Activated CD8-positive, alpha-beta memory T cell treated with anti-CD3 and anti-CD28 coated beads, Interleukin-2, amount 10 ng/mL, durations not matched to agents 7 days and 5 days (primary cell): ENCODE data around the gene YARS1. TPM values are rescaled to one million over a fixed set of nuclear protein-coding genes. Genes with fewer than 3 reads are reported as not detected.
A peak's percentile ranks its signal among the peaks of the same experiment; 100 is the strongest.

ENCODE experiments used
- ATAC-seq: fragments of 150-1000 bp; cut with Tn5 transposase; one replicate; pipeline ENCODE4 v1.10.0; 2021; ENCODE audit warnings: moderate library complexity
- CTCF ChIA-PET: fragments of 350-600 bp; sonication (Branson Sonifier 250); formaldehyde crosslinking; loops from one replicate; lab custom pipeline; 2021; ENCODE audit warnings: antibody characterized with exemption; lab: Charles Lee
- DNase-seq: peaks from one replicate; pipeline ENCODE4 v3.0.0-alpha.2; 2020
- H3K27ac Mint-ChIP-seq: one replicate; pipeline ENCODE4 v1.8.0; 2021; ENCODE audit warnings: mild to moderate bottlenecking, mixed read lengths
- H3K27me3 Mint-ChIP-seq: one replicate; pipeline ENCODE4 v1.8.0; 2021; ENCODE audit warnings: mixed read lengths
- H3K36me3 Mint-ChIP-seq: one replicate; pipeline ENCODE4 v1.8.0; 2021; ENCODE audit warnings: mild to moderate bottlenecking, mixed read lengths
- H3K4me1 Mint-ChIP-seq: one replicate; pipeline ENCODE4 v1.8.0; 2021; ENCODE audit warnings: mixed read lengths
- H3K4me3 Mint-ChIP-seq: one replicate; pipeline ENCODE4 v1.8.0; 2021; ENCODE audit warnings: mild to moderate bottlenecking, moderate library complexity, mixed read lengths
- H3K9me3 Mint-ChIP-seq: one replicate; pipeline ENCODE4 v1.8.0; 2022; ENCODE audit warnings: low read depth, mixed read lengths
- total RNA-seq, 2 experiments: library from RNA; stranded (reverse); gene quantifications; one replicate each; pipeline ENCODE4 v1.2.3, GENCODE V29; 2021

The YARS1 gene
- total RNA-seq, 2 experiments from 2014 or later: 192 to 238 TPM

DNA sequence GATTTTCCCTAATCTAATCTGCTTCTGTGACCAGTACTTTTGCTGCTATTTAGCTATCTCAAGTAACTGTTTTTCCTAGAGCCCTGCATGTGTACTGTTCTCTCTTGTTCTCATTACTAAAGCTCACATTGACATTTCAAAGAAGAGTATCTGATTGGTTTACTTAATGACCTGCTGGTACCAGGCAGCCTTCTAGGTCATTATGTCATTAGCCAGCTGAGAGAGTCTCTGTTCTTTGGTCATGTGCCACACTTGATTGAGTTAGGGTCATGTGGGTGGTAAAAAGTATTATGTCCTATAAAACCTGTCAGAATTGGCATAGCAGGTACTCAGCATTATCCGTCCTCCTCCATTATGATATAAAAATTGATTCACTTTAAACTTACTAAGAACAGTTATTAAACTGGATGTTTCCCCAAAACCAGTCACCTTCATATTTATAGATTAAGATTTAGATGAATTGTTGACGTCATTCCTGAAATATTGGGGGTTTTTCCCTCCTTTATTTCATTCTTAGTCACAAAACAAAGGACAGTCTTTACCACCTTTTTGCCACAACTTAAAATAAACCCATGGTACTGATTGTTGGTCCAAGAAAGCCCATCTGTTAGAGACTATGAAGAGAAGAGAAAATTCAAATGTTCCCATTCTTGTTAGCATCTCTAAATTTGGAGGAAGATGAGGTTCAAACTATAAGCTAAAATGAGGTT, 31.4 kb upstream of the YARS1 start:
- peaks cover 20% of the 10 kb centered on the region for H3K36me3 Mint-ChIP-seq
- CTCF ChIA-PET: interaction anchor here (2.5 kb wide), 1 partner anchor 136 kb away, joined by 10 read pairs; no protein-coding TSS in a partner anchor
- H3K27ac Mint-ChIP-seq: no peak overlapping the region
- no peak overlapping the region for H3K4me3 Mint-ChIP-seq
- H3K9me3 Mint-ChIP-seq: no peaks in the 10 kb centered on the region
- H3K27me3 Mint-ChIP-seq: no peaks in the 10 kb centered on the region
- no peak for DNase-seq
- peaks cover 5% of the 10 kb centered on the region for H3K4me1 Mint-ChIP-seq
- ATAC-seq: no peak

DNA sequence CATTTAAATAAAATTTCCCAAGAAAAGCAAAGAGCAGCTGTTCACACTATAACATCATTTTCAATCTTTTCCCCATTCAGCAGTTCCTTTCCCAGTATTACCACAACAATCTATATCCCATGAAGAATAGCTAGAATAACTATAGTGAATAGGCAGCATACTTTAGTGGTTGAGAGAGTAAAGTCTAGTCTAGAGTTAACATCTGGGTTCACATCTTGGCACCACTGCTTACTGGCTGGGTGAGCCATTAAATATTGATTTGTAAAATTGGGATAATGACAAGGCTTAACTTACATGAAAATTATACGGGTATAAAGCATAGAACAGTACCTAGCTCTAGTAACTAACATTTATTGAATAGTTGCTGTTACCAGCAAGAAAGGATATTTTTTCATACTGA, 14.7 kb upstream of the YARS1 start:
- H3K4me3 Mint-ChIP-seq: no peak overlapping the region
- H3K9me3 Mint-ChIP-seq: no peaks in the 10 kb centered on the region
- peaks cover 70% of the 10 kb centered on the region for H3K36me3 Mint-ChIP-seq
- H3K4me1 Mint-ChIP-seq: peaks cover 4% of the 10 kb centered on the region
- H3K27ac Mint-ChIP-seq: no peak overlapping the region
- no peak for ATAC-seq
- DNase-seq: no peak
- no peaks in the 10 kb centered on the region for H3K27me3 Mint-ChIP-seq
- CTCF ChIA-PET: interaction anchor here (2.2 kb wide), 1 partner anchor 41 kb away, joined by 5 read pairs; no protein-coding TSS in a partner anchor

DNA sequence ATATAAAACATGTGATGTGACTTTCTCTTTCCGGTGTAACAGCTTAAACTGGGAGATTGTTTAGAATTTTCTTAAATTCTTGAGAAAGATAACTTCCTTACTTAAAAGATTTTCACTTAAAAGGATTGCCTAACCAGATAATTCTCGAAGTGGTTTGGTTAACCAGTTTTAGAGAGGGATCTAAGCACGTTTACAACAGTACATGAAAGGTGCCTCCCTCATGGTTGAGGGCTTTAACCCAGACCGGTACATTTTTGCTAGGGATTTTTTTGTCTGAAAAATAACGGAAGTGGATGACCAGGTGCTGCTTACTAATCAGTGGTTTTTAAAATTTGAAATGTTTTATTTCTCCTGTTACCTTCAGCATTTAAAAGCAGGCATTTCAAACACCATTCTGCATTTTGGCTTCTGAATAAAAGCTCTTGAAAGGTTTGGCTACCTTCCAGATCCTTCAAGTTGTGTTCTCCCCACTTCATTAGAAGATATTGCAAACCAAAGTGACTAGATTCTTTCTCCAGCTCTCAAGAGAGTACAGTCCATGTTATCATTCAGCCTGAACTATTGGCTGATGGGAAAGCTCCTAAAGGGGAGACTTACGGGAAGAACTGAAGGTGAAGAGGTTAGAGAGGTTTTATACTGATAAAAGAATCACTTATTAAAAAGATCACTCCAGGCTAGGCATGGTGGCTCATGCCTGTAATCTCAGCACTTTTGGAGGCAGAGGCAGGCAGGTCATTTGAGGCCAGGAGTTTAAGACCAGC, 13.1 kb upstream of the YARS1 start:
- Mint-ChIP-seq H3K4me3 (no peak overlapping the region), H3K27ac (no peak overlapping the region), H3K4me1 (peaks cover 4% of the 10 kb centered on the region), H3K36me3 (peaks cover 73% of the 10 kb centered on the region), H3K27me3 (no peaks in the 10 kb centered on the region), H3K9me3 (no peaks in the 10 kb centered on the region)
- CTCF ChIA-PET: interaction anchor here (2.2 kb wide), 1 partner anchor 42 kb away, joined by 5 read pairs; no protein-coding TSS in a partner anchor
- DNase-seq (no peak), ATAC-seq (no peak)

DNA sequence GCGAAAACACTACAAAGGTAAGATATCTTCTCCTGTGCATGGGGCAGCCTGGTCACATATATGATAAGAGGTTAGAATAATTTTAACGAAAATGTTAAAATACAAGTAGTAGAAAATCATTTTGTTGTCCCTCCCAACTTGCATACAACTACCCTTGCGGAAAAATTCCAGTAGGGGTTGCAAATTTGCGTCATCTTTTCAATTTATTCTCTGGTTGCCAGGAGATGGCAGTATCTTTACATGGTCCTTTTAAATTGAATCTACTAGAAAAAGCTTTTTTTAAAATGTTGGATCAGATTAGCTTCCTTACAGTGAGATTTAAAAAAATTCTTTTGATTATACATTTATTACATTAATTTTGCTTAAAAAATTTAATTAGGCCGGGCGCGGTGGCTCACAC, 11.2 kb upstream of the YARS1 start:
- ATAC-seq (no peak), DNase-seq (no peak)
- CTCF ChIA-PET: interaction anchor here (0.7 to 1.5 kb wide), 5 partner anchors 12 to 136 kb away, joined by 3 to 6 read pairs (median 4); partner anchors contain the start of gene RNF19B
- H3K4me3 Mint-ChIP-seq: no peak overlapping the region
- H3K4me1 Mint-ChIP-seq: peaks cover 4% of the 10 kb centered on the region
- H3K36me3 Mint-ChIP-seq: peaks cover 69% of the 10 kb centered on the region
- H3K27me3 Mint-ChIP-seq: no peaks in the 10 kb centered on the region
- H3K9me3 Mint-ChIP-seq: no peaks in the 10 kb centered on the region
- no peak overlapping the region for H3K27ac Mint-ChIP-seq

DNA sequence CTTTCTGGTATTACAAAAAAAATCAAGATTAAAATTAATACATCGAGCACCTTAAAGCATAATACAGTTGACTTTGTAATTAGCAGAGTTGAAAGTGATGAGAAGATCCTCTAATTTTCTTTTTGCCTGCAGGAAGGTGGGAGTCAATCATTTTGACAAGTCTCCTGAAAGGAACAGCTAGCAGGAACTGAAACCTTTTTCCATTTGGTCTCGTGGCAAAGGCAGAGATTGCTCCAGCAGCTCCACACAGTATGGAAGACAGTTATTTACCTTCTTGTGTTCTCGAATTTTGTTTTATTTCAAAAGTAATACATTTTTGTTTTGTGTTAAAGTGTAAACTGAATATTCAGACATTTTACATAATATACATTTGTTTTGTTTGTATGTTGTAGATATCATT, 8.0 kb upstream of the YARS1 start:
- H3K36me3 Mint-ChIP-seq: peaks cover 53% of the 10 kb centered on the region
- ATAC-seq (no peak), DNase-seq (no peak)
- no peak overlapping the region for H3K4me3 Mint-ChIP-seq
- H3K27me3 Mint-ChIP-seq: no peaks in the 10 kb centered on the region
- CTCF ChIA-PET: interaction anchor here (2.0 kb wide), 1 partner anchor 52 kb away, joined by 6 read pairs; no protein-coding TSS in a partner anchor
- no peaks in the 10 kb centered on the region for H3K9me3 Mint-ChIP-seq
- H3K27ac Mint-ChIP-seq: no peak overlapping the region
- peaks cover 9% of the 10 kb centered on the region for H3K4me1 Mint-ChIP-seq

DNA sequence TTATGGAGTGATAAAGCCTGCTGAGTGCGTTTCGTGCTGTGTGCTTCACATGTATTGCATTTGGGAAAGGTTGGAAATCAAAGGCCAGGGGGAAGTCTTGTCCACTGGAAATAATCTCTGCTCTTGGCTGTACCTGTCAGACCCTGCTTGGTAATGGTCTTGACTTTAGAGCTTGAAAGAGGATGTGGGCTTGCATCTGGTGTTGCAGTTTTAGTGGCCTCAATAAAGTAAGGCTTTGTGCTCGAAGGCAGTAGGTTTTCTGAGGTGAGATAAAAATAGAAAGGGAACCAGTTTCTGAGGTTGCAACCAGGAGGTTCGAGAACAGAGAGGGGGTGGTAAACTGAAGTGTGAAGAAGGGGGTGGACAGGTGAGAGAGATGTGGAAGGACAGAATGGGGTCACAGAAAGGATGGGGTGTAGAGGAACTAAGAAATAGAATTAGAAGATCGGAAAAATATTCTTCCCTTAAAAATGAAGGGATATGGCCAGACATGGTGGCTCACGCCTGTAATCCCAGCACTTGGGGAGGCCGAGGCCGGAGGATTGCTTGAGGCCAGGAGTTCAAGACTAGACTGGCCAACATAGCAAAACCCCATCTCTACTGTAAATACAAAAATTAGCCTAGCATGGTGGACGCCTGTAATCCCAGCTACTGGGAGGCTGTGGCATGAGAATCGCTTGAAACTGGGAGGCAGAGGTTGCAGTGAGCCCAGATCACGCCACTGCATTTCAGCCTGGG, 1.8 kb upstream of the YARS1 start:
- Mint-ChIP-seq H3K27me3 (no peaks in the 10 kb centered on the region), H3K4me1 (peaks cover 37% of the 10 kb centered on the region), H3K36me3 (peaks cover 36% of the 10 kb centered on the region), H3K4me3 (peak overlapping the region; percentile 95), H3K27ac (peak overlapping the region; percentile 94), H3K9me3 (no peaks in the 10 kb centered on the region)
- no peak for ATAC-seq
- CTCF ChIA-PET: interaction anchor here (1.1 to 3.5 kb wide), 3 partner anchors 53 to 106 kb away, joined by 3 to 16 read pairs (median 7); no protein-coding TSS in a partner anchor
- DNase-seq: peak; percentile 75

DNA sequence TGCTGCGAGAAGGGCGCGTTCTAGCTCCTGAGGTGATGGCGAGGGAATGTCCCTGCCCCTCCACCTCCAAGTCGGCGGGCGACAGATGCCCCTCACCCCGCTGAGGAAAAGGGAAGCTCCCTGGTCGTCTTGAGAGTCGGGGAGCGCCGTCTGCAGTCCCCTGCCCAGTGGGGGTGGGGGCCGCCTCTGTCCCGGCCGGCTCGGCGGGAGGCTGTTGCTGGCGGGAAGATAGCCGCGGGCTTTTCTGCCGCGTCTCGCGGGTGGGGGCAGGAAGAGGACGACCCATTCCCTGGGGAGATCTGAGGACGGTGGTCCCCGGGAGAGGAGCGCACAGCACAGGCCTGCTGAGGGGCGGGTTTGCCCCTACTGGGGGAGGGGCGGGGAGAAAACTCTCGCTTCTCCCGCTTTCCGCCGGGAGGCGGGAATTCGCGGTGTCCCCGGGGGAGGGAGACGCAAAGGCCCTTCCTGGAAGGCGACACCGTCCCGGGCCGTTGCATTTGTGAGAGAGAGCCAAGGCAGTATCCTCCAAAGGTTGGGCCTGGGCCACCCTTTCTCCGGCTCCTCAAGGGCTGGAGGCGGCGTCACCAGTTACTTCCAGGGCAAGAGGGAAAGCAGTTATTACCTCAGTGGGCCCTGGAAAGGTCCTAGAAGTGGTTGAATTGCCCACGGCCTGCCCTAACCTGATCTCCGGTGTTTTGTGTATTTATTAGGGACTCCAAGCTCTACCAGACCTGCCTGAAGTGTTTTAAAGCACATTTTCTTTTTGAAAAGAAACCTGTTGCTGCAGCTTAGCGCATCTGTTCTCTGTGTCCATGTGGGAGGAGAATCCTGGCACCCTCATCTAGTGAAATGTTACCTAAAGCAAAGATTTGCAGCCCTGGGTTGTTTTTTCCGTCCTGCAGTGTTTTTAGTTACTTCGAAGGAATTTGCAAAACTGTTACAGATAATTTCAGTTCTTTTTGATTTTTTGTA, 943 bp upstream of the YARS1 start:
- Mint-ChIP-seq H3K4me1 (peaks cover 45% of the 10 kb centered on the region), H3K27ac (peak overlapping the region; percentile 94), H3K4me3 (peak overlapping the region; percentile 95), H3K27me3 (no peaks in the 10 kb centered on the region), H3K9me3 (no peaks in the 10 kb centered on the region), H3K36me3 (peaks cover 38% of the 10 kb centered on the region)
- CTCF ChIA-PET: interaction anchor here (1.4 to 3.5 kb wide), 3 partner anchors 45 to 106 kb away, joined by 4 to 16 read pairs (median 7); no protein-coding TSS in a partner anchor
- peak; percentile 68 for DNase-seq
- ATAC-seq: peak; percentile 9

DNA sequence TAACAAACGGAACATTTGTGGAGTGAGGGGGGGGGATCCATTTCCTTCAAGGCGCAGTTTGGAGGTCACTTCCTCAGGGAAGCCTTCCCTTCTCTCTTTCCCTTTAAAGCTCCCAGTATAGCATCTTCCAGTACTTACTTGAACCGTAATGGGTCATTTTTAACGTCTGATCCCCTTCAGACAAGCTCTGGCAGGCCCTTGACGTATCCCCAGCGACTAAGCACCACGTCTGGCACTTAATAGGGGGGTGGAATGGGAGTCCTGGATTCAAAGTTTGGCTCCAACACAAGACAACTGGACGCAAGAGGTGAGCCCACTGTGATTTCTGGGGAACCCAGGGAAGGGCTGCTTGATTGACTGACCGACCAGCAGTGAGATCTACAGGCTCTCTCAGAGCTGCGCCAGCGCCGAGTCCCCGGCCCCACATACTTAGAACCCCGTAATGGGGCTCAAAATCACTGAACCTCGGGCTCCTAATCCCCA, 441 bp downstream of the YARS1 start:
- no peak for DNase-seq
- peak overlapping the region; percentile 95 for H3K4me3 Mint-ChIP-seq
- CTCF ChIA-PET: interaction anchor here (0.7 to 3.5 kb wide), 3 partner anchors 12 to 55 kb away, joined by 3 to 16 read pairs (median 4); no protein-coding TSS in a partner anchor
- no peaks in the 10 kb centered on the region for H3K9me3 Mint-ChIP-seq
- H3K4me1 Mint-ChIP-seq: peaks cover 52% of the 10 kb centered on the region
- H3K36me3 Mint-ChIP-seq: peaks cover 45% of the 10 kb centered on the region
- peak overlapping the region; percentile 94 for H3K27ac Mint-ChIP-seq
- H3K27me3 Mint-ChIP-seq: no peaks in the 10 kb centered on the region
- peak; percentile 1 for ATAC-seq

DNA sequence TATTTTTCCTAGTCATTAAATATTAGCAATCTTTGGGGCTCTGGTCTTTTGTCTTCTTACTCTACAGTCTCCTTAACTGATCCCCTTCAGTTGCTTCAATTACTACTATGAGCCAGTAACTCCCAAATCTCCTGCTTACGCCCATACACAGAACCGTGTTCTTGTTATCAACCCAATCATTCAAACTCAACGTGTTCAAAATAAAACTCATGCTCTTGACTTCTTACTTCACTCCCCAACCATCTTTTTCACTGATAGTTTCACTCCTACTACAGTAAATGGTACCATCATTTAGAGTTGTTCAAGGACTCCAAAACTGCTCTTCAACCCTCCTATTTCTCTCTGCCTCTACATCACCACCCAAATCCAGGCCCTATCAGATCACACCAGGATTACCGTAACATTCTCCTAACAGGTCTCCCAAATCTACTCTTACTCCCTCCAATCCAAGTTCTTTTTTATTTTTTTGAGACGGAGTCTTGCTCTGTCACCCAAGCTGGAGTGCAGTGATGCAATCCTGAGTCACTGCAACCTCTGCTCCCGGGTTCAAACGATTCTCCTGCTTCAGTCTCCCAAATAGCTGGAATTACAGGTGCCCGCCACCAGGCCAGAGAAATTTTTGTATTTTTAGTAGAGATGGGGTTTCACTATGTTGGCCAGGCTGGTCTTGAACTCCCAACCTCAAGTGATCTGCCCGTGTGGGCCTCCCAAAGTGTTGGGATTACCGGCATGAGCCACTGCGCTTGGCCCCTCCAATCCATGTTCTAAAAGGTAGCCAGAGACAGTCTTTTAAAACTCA, 3.0 kb downstream of the YARS1 start:
- Mint-ChIP-seq H3K4me3 (peak overlapping the region; percentile 8), H3K27me3 (no peaks in the 10 kb centered on the region), H3K9me3 (no peaks in the 10 kb centered on the region), H3K27ac (peak overlapping the region; percentile 2), H3K4me1 (peaks cover 60% of the 10 kb centered on the region), H3K36me3 (peaks cover 62% of the 10 kb centered on the region)
- no peak for DNase-seq
- ATAC-seq: no peak
- CTCF ChIA-PET: no interaction called here

DNA sequence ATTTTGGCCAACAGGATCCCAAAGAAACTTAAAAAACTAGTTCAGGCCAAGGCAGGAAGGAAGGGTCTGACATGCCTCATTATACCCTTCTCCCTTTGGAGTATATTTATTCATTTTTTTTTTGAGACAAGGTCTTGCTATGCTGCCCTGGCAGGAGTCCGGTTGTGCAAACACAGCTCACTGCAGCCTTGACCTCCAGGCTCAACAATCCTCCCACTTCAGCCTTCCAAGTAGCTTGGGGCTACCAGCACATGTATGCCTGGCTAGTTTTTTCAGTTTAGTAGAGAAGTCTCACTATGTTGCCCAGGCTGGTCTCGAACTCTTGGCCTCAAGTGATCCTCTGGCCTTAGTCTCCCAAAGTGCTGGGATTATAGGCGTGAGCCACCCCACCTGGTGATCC, 5.2 kb downstream of the YARS1 start:
- Mint-ChIP-seq H3K27me3 (no peaks in the 10 kb centered on the region), H3K9me3 (no peaks in the 10 kb centered on the region), H3K4me1 (peaks cover 60% of the 10 kb centered on the region), H3K36me3 (peaks cover 73% of the 10 kb centered on the region), H3K27ac (no peak overlapping the region), H3K4me3 (no peak overlapping the region)
- ATAC-seq (no peak), DNase-seq (no peak)
- CTCF ChIA-PET: interaction anchor here (1.0 kb wide), 1 partner anchor 39 kb away, joined by 3 read pairs; no protein-coding TSS in a partner anchor

DNA sequence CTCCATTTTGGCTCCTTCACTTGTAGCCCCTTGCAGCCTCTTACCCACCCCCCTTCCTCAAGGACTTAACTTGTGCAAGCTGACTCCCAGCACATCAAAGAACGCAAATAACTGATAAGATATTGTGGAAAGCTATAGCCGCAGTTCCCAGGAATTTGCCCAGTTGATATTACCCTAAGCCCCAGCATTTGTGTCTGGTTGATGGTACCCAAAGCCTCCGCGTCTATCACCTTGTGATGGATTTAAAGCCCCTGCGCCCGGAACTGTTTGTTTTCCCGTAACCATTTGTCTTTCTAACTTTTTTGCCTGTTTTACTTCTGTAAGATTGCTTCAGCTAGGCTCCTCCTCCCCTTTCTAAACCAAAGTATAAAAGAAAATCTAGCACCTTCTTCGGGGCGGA, 5.9 kb downstream of the YARS1 start:
- Mint-ChIP-seq H3K9me3 (no peaks in the 10 kb centered on the region), H3K4me3 (no peak overlapping the region), H3K36me3 (peaks cover 74% of the 10 kb centered on the region), H3K27me3 (no peaks in the 10 kb centered on the region), H3K4me1 (peaks cover 62% of the 10 kb centered on the region), H3K27ac (no peak overlapping the region)
- CTCF ChIA-PET: interaction anchor here (1.0 kb wide), 1 partner anchor 39 kb away, joined by 3 read pairs; no protein-coding TSS in a partner anchor
- ATAC-seq: no peak
- no peak for DNase-seq
